ENCODE data around the gene PODXL2. TPM values are rescaled to one million over a fixed set of nuclear protein-coding genes. Genes with fewer than 3 reads are reported as not detected.
A peak's percentile ranks its signal among the peaks of the same experiment; 100 is the strongest.
"Not testable (repeated sequence)": the region's sequence is repeated elsewhere in the genome, so short reads cannot be mapped to it uniquely, and the experiment has no call there.

Gene PODXL2
- total RNA-seq, 1 donor from 2014 or later: 1.6 TPM

GRCh38 chr3:127678611-127679533 lies 49.9 kb downstream of the PODXL2 start:
- no peak overlapping the region for H3K4me3 ChIP-seq
- H3K27ac ChIP-seq: no peak overlapping the region
- H3K27me3 ChIP-seq: no peaks in the 10 kb centered on the region
- H3K9me3 ChIP-seq: no peaks in the 10 kb centered on the region
- intact Hi-C loops (cut with DNase I): no loop called here
- TF ChIP-seq, protein P1, sequence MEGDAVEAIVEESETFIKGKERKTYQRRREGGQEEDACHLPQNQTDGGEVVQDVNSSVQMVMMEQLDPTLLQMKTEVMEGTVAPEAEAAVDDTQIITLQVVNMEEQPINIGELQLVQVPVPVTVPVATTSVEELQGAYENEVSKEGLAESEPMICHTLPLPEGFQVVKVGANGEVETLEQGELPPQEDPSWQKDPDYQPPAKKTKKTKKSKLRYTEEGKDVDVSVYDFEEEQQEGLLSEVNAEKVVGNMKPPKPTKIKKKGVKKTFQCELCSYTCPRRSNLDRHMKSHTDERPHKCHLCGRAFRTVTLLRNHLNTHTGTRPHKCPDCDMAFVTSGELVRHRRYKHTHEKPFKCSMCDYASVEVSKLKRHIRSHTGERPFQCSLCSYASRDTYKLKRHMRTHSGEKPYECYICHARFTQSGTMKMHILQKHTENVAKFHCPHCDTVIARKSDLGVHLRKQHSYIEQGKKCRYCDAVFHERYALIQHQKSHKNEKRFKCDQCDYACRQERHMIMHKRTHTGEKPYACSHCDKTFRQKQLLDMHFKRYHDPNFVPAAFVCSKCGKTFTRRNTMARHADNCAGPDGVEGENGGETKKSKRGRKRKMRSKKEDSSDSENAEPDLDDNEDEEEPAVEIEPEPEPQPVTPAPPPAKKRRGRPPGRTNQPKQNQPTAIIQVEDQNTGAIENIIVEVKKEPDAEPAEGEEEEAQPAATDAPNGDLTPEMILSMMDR (IDR thresholded peaks at IDR 0.05): no peak
- peaks cover 4 to 5% of the 10 kb centered on the region in 2 donors for H3K4me1 ChIP-seq
- peaks cover 38 to 54% of the 10 kb centered on the region in 2 donors for H3K36me3 ChIP-seq
- peak in 1 of 2 donors; percentile 60 for DNase-seq (ENCODE audit: low spot score in 2 of 2)

DNA sequence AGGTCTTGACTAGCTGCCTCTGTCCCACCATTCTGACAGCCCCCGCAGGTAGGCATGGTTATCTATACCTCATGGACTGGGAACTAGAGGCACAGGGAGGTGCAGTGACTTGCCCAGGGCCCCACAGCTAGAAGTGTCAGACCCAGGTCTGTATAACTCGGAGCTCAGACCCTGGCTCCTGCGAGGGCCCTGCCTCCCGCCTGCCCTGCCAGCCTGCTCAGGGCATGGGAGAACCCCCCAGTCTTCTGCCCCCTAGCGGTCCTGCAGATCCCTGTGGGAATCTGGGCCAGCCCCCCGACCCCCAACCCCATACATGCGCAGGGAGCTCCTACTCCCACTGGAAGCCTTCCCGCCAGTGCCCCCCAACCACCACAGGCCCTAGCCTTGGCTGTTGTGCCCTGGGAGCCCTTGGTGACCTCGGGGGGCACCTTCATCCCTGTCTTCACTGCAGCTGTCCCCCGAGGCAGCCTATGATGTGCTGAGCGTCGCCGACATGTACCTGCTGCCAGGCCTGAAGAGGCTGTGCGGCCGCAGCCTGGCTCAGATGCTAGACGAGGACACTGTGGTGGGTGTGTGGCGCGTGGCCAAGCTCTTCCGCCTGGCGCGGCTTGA lies 50.7 kb downstream of the PODXL2 start:
- TF ChIP-seq, protein P1 (IDR thresholded peaks at IDR 0.05): peak in 1 of 3 experiments; percentile 7
- H3K4me3 ChIP-seq: no peak overlapping the region
- intact Hi-C loops (cut with DNase I): no loop called here
- H3K36me3 ChIP-seq: peaks cover 38 to 54% of the 10 kb centered on the region in 2 donors
- H3K27me3 ChIP-seq: no peaks in the 10 kb centered on the region
- no peak overlapping the region for H3K27ac ChIP-seq
- DNase-seq (ENCODE audit: low spot score in 2 of 2): peak in 1 of 2 donors; percentile 61
- H3K9me3 ChIP-seq: no peaks in the 10 kb centered on the region
- H3K4me1 ChIP-seq: peaks cover 0 to 2% of the 10 kb centered on the region in 2 donors

DNA sequence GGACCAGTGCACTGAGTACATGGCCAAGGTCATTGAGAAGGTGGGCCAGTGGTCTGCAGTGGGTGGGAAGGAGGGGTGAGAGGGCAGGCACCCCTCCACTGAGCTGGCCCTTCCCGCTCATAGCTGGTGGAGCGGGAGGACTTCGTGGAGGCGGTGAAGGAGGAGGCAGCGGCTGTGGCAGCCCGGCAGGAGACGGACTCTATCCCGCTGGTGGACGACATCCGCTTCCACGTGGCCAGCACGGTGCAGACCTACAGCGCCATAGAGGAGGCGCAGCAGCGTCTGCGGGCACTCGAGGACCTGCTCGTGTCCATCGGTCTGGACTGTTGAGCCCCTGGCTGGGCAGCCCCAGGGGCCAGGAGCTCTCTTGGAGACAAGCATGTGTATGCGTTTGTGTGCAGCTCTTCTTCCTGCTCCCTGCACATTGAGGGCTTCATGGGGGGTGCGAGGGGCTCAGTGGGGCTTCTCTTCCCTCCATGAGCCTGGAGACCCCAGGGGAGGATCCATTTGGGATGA lies 51.2 kb downstream of the PODXL2 start:
- TF ChIP-seq, protein P1 (IDR thresholded peaks at IDR 0.05): no peak
- no peak overlapping the region for H3K27ac ChIP-seq
- H3K4me3 ChIP-seq: no peak overlapping the region
- H3K4me1 ChIP-seq: no peaks in the 10 kb centered on the region
- no peaks in the 10 kb centered on the region for H3K27me3 ChIP-seq
- peaks cover 38 to 54% of the 10 kb centered on the region in 2 donors for H3K36me3 ChIP-seq
- peak in 1 of 2 donors; percentile 55 for DNase-seq (ENCODE audit: low spot score in 2 of 2)
- no peaks in the 10 kb centered on the region for H3K9me3 ChIP-seq
- intact Hi-C loops (cut with DNase I): no loop called here

- no peak overlapping the region for H3K27ac ChIP-seq
Observed at GRCh38 chr3:127680798-127681221, 51.8 kb downstream of the PODXL2 start.

GRCh38 chr3:127682175-127682554 lies 53.2 kb downstream of the PODXL2 start:
- H3K4me3 ChIP-seq; H3K9me3 ChIP-seq; intact Hi-C loops (cut with DNase I); H3K27ac ChIP-seq; H3K4me1 ChIP-seq; DNase-seq (ENCODE audit: low spot score in 2 of 2); H3K27me3 ChIP-seq: not testable (repeated sequence)
- peaks cover 20 to 36% of the 10 kb centered on the region in 2 donors for H3K36me3 ChIP-seq

More at GRCh38 chr3:127680798-127681221, 51.8 kb downstream of the PODXL2 start:
- intact Hi-C loops (cut with DNase I): no loop called here
- peaks cover 34 to 49% of the 10 kb centered on the region in 2 donors for H3K36me3 ChIP-seq
- no peaks in the 10 kb centered on the region for H3K27me3 ChIP-seq
- no peak overlapping the region for H3K4me3 ChIP-seq
- no peaks in the 10 kb centered on the region for H3K9me3 ChIP-seq
- H3K4me1 ChIP-seq: no peaks in the 10 kb centered on the region
- TF ChIP-seq, protein P1 (IDR thresholded peaks at IDR 0.05): no peak
- peak in 1 of 2 donors; percentile 59 for DNase-seq (ENCODE audit: low spot score in 2 of 2)

GRCh38 chr3:127682561-127682960 lies 53.6 kb downstream of the PODXL2 start:
- intact Hi-C loops (cut with DNase I): no loop called here
- Histone ChIP-seq H3K36me3 (peaks cover 16 to 32% of the 10 kb centered on the region in 2 donors), H3K4me1 (no peaks in the 10 kb centered on the region), H3K4me3 (no peak overlapping the region), H3K9me3 (no peaks in the 10 kb centered on the region), H3K27me3 (no peaks in the 10 kb centered on the region), H3K27ac (no peak overlapping the region)
- peak in 1 of 2 donors; percentile 50 for DNase-seq (ENCODE audit: low spot score in 2 of 2)
- TF ChIP-seq, protein P1 (IDR thresholded peaks at IDR 0.05): no peak
